Fibroblast of lung (primary cell): Measurements from ENCODE around the gene BCL2.

Source experiments
- EZH2 ChIP-seq: IDR thresholded peaks from 2 replicates; pipeline ENCODE4 v1.5.1; 2012; ENCODE audit warnings: low read length, control low read depth, mild to moderate bottlenecking; ENCODE audit errors: missing control alignments
- TF ChIP-seq, protein P1 (sequence below), 2 donors: IDR thresholded peaks in 1 of 2; conservative IDR thresholded peaks in 1 of 2; 1 replicate in 1 of 2; 2 replicates in 1 of 2; pipeline ENCODE4 v1.5.1; 2011 to 2012; ENCODE audit warnings: low read length in 2 of 2, control low read depth in 1 of 2, inconsistent platforms in 1 of 2, low read depth in 1 of 2, mild to moderate bottlenecking in 1 of 2

DNA sequence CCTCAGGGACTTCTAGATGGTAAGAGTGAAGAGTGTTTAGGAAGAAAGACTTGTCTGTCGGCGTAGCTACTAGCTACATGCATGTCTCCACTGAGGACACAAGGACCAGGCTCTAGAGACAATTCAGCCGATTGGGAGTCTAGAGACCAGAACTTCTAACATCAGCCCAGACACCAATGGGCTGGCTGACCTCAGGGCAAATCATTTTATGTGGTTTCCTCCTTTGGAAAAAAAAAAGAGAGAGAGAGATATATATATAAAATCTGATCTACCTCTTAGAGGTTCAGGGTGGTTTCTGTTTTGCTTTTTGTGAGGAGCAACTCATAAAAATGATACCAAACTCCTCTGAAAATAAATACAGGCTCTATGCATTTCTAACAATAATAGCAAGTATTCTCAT is 212.8 kb downstream of the BCL2 start:
- TF ChIP-seq EZH2, result no peak
- TF ChIP-seq, protein P1, sequence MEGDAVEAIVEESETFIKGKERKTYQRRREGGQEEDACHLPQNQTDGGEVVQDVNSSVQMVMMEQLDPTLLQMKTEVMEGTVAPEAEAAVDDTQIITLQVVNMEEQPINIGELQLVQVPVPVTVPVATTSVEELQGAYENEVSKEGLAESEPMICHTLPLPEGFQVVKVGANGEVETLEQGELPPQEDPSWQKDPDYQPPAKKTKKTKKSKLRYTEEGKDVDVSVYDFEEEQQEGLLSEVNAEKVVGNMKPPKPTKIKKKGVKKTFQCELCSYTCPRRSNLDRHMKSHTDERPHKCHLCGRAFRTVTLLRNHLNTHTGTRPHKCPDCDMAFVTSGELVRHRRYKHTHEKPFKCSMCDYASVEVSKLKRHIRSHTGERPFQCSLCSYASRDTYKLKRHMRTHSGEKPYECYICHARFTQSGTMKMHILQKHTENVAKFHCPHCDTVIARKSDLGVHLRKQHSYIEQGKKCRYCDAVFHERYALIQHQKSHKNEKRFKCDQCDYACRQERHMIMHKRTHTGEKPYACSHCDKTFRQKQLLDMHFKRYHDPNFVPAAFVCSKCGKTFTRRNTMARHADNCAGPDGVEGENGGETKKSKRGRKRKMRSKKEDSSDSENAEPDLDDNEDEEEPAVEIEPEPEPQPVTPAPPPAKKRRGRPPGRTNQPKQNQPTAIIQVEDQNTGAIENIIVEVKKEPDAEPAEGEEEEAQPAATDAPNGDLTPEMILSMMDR (conservative IDR thresholded peaks at IDR 0.05 in 1 of 2, IDR thresholded peaks at IDR 0.05 in 1 of 2; ENCODE audit: low read depth in 1 of 2, low read length in 2 of 2), result no peak
